H1 (cell line): Measurements from ENCODE around the gene RAPGEF5. TPM values are rescaled to one million over a fixed set of nuclear protein-coding genes. Genes with fewer than 3 reads are reported as not detected.
A peak's percentile ranks its signal among the peaks of the same experiment; 100 is the strongest.

Experiments
- ATF3 ChIP-seq: IDR thresholded peaks from 2 replicates; pipeline ENCODE4 v1.6.1; 2011; ENCODE audit warnings: low read depth, mild to moderate bottlenecking, low read length; ENCODE audit not compliant: insufficient read depth
- CBX5 ChIP-seq: fragments of 300-800, 300-1000 bp; sonication (generic); IDR thresholded peaks from 2 replicates; pipeline ENCODE4 v1.7.1; 2016; ENCODE audit warnings: antibody characterized with exemption, low read length, low read depth
- EP300 ChIP-seq, 2 experiments: IDR thresholded peaks; 1 replicate in 1 of 2; 2 replicates in 1 of 2; pipeline ENCODE4 v1.6.1; 2011 to 2012; ENCODE audit warnings: low read depth in 2 of 2, low read length in 2 of 2, mild to moderate bottlenecking in 2 of 2, borderline replicate concordance in 1 of 2, inconsistent platforms in 1 of 2, moderate library complexity in 1 of 2
- POLR2A ChIP-seq, 2 experiments: IDR thresholded peaks; 1 replicate in 1 of 2; 2 replicates in 1 of 2; pipeline ENCODE4 v1.6.1; 2011; ENCODE audit warnings: low read depth in 2 of 2, low read length in 2 of 2, mild to moderate bottlenecking in 2 of 2; ENCODE audit errors: control extremely low read depth in 1 of 2
- RFX5 ChIP-seq: IDR thresholded peaks from 2 replicates; pipeline ENCODE4 v1.6.1; 2011; ENCODE audit warnings: low read depth, low read length, improper control_type of control experiment, borderline replicate concordance
- SIN3A ChIP-seq, 2 experiments: IDR thresholded peaks in 1 of 2; conservative IDR thresholded peaks in 1 of 2; 2 replicates each; pipeline ENCODE4 v1.6.1; 2011 to 2012; ENCODE audit warnings: low read length in 2 of 2, improper control_type of control experiment in 1 of 2, low read depth in 1 of 2, mild to moderate bottlenecking in 1 of 2
- SP1 ChIP-seq: IDR thresholded peaks from 2 replicates; pipeline ENCODE4 v1.6.1; 2011; ENCODE audit warnings: low read depth, low read length
- TAF7 ChIP-seq: optimal IDR thresholded peaks from 2 replicates; pipeline ENCODE3; 2011; ENCODE audit warnings: low read depth, mild to moderate bottlenecking, inconsistent platforms, low read length, moderate library complexity, borderline replicate concordance
- TCF12 ChIP-seq: IDR thresholded peaks from 2 replicates; pipeline ENCODE4 v1.6.1; 2011; ENCODE audit warnings: low read depth, mild to moderate bottlenecking, low read length
- ZNF274 ChIP-seq: IDR thresholded peaks from 2 replicates; pipeline ENCODE4 v1.7.0; 2012; ENCODE audit warnings: low read length, borderline replicate concordance; ENCODE audit errors: extremely low read depth
- polyA plus RNA-seq, 7 experiments: library from polyadenylated mRNA; depleted of rRNA in 3 of 7; stranded (reverse) in 5 of 7; unstranded in 2 of 7; fragments of >200 nt in 5 of 7; fragments of 200-250 nt in 2 of 7; gene quantifications; 1 replicate in 5 of 7; 2 replicates in 1 of 7; 4 replicates in 1 of 7; pipeline versions ENCODE4 v1.2.1 to v1.2.3, GENCODE V29; 2011 to 2013; ENCODE audit warnings: missing spikeins in 2 of 7, mixed read lengths in 2 of 7
- total RNA-seq: library from RNA; stranded (reverse); fragmentation: NEBNext Ultra II Directional; extraction: Animal tissue kit (Norgen Biotek cat#: 25700); gene quantifications from 2 replicates; pipeline ENCODE4 v1.2.1, GENCODE V29; 2021

The RAPGEF5 gene
- total and polyA plus RNA-seq, 2 of the 8 experiments (the other 6 are each of a cell fraction or from before 2014, with no cell fraction given) = 4.4 to 22.9 TPM

- TF ChIP-seq ZNF274 = no peak
- no peak for TF ChIP-seq RFX5
- TF ChIP-seq EP300 (IDR thresholded peaks at IDR 0.05; ENCODE audit: borderline replicate concordance in 1 of 2, low read depth in 2 of 2, low read length in 2 of 2) = peak; percentile 55 to 57; a peak in 2 of 3 replicates
- no peak for TF ChIP-seq ATF3
- TF ChIP-seq POLR2A (IDR thresholded peaks at IDR 0.05; ENCODE audit: control extremely low read depth in 1 of 2, low read depth in 2 of 2, low read length in 2 of 2) = no peak; a peak in 1 of 3 replicates
- TF ChIP-seq SIN3A (conservative IDR thresholded peaks at IDR 0.05 in 1 of 2, IDR thresholded peaks at IDR 0.05 in 1 of 2; ENCODE audit: low read depth in 1 of 2, low read length in 2 of 2) = no peak; a peak in 1 of 4 replicates
- TF ChIP-seq TCF12 = no peak
- TF ChIP-seq CBX5 = no peak
- peak; percentile 54 for TF ChIP-seq TAF7
- no peak for TF ChIP-seq SP1
These were observed 273.9 kb downstream of the RAPGEF5 start (continued) for GRCh38 chr7:22082886-22083703.
